Stimulated activated CD8-positive, alpha-beta memory T cell treated with anti-CD3 and anti-CD28 coated beads, Interleukin-4, amount 100 ng/mL, for 24 hours (primary cell): ENCODE measurements around the gene TMEM114.

Source experiments
- DNase-seq: peaks from one replicate; pipeline ENCODE4 v3.0.0-alpha.2; 2020; ENCODE audit warnings: low read depth

Gene TMEM114

GRCh38 chr16:8589900-8590688, at the start of gene TMEM114:
TSS of gene TMEM114 (minus strand) at chr16:8590511. CDS start at chr16:8589838, 673 bp downstream.
- DNase-seq = no peak

GRCh38 chr16:8639694-8640093, 49.4 kb upstream of the TMEM114 start:
- DNase-seq = no peak

DNA sequence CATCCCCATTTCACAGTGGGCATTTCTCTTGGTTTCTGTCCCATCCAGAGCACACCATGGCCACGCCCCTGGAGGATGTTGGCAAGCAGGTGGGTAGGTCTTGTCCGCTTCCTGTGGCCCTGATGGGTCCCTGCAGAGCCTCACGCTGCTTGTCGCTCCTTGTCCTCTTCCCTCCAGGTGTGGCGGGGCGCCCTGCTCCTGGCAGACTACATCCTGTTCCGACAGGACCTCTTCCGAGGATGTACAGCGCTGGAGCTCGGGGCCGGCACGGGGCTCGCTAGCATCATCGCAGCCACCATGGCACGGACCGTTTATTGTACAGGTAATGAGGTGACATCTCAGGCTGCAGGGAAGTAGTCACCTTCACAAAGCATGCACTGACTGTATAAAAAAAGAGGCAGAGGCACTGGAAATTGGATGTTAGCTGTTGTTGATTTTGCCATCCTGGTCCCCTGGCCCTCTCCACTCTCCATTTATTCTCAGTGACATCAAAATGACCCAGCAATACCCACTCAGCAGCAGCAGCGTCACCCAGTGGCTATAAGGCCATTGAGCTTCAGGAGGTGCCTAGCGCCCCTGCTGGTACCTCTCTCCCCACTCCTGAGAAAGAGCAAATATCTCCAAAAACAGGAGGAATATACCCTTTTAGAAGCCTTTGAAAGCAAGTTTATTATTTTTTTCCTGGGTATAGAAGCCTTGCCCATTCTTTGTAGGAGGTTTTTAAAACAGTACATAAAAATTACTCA, 44.9 kb upstream of the TMEM114 start:
- no peak for DNase-seq

DNA sequence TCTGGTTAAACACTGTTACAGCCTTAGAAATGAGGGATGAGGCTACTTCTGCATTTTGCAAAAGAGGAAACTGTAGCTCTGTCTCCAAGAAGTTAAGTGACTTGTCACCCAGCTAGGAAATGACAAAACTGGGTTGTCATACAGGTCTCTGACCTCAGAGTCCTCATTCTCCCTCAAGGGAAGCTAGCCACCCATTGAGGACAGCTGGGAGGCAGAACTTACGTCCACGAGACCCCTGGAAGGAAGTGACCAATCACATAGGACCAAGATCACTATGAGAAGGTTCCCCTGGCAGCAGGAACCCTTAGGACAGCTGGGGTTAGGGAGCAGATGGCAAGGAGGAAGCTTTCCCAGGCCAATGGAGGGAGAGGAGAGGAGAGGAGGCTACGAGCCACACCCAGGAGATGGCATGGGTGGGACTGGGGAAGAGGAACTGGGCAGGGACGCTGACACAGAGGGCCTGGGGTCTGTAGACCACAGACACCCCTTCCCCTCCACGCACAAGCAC, 42.4 kb upstream of the TMEM114 start:
- no peak for DNase-seq

GRCh38 chr16:8631818-8632465, 41.6 kb upstream of the TMEM114 start:
- no peak for DNase-seq

- DNase-seq = no peak
Observed at GRCh38 chr16:8631373-8631772, 41.1 kb upstream of the TMEM114 start.

GRCh38 chr16:8630255-8630953, 40.1 kb upstream of the TMEM114 start:
- no peak for DNase-seq

DNA sequence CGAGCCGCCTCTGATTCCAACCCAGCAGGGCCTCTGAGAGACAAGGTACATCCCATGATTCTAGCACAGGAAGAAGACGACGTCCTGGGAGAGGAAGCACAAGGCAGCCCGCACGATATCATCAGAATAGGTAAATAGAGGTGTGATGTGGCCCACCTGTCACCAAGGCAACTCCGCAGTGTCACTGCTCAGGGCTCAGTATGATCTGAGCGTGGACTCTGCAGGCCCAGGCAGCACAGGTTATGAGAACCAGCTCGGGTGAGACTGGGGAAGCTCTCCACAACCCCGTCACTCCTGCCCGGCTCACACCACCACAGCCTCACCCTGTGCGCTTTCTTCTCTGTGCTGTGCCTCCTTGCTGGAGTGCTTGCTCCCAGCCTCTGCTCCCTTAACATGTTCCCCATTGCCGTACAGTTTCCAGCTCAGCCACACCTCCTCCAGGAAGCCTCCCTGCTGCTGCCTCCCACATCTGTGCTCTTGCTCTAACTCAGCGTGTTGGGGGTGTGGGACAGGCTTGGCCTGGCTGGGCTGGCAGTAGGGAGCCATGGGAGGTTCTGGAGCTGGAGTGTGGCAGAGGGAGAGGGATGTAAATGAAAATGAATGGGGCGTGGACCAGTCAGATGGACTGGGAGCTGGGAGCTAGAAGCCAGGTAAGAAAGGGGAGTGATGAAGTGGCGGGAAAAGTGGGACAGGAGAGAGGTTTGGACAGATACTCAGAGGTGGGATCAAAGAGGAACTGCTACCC, 38.8 kb upstream of the TMEM114 start:
- no peak for DNase-seq

GRCh38 chr16:8627456-8627855, 37.1 kb upstream of the TMEM114 start:
- DNase-seq = no peak

DNA sequence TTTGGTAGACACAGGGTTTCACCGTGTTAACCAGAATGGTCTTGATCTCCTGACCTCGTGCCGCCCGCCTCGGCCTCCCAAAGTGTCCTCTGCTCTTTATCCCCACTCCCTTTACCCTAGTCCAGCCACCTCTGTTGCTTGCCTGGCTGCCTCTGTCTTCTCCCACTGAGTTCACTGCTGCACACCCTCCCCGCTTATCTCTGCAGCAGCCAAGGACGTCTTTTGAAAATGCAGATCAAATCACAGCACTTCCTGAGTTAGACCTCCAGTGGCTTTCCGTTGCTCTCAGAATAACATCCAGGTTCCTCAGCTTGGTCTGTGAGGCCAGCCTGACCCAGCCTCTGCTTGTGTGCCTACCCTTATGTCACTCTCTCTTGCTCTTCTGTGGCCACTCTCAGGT, 36.6 kb upstream of the TMEM114 start:
- DNase-seq = no peak

GRCh38 chr16:8625491-8626087, 35.3 kb upstream of the TMEM114 start:
- no peak for DNase-seq

DNA sequence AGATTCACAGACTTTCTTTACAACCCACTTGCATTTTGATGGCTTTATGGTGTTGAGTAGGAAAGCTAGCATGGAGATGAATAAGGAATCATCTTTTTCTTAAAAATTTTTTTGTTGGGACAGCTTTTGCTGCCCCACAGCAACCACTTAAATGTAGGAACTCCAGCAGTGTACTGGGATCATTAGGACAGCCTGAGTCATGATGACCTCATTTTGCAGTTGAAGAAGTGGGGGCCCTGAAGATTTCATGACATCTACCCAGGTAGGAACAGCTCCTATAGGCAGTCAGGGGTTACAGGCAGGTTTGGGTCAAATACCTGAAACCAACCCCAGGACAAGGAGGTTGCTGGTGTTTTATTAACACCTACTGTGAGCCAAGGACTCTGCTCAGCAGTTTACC, 33.3 kb upstream of the TMEM114 start:
- no peak for DNase-seq

- no peak for DNase-seq
Observed at GRCh38 chr16:8622315-8622656, 32.0 kb upstream of the TMEM114 start.

DNA sequence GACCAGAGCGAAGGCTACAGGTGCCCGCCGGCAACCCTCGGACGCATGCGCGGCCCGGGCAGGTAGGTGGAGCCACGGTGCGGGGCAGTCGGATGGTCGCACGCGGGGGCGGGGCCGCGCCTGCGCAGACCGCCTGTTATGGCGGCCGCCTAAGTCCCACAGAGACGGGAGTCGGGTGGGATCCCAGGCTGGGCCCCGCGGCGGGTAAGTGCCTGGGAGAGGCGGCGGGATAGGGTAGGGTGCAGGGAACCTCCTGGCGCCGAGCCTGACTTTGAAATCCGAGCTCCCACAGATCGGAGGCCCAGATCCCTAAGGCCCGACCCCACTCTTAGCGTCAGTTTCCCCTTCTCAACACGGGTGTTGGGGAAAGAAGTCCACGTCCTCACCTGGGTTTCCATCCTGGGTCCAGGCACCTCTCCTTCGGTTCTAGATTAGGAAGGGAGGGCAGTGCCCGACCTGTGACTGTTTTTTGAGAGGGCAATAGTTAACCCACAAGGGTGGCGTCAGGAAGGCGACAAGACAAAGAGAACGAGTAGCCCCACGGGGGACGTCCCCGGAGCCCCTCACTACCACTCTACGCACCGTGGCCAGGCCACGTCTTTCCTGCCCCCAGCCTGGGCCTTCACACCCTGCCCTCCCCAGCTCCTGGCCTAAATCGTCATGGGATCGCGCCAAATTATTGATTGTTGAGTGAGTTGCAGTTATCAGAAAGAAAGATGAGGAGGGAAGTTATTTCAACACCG, 31.4 kb upstream of the TMEM114 start, which contains the start of gene METTL22:
Gene METTL22 (plus strand): TSS at position 127 of the 743 bp plus-strand sequence. CDS start 3,968 bp downstream, outside the sequence.
- DNase-seq = peak; percentile 94

- no peak for DNase-seq
Observed at GRCh38 chr16:8621222-8621571, 30.9 kb upstream of the TMEM114 start.

- no peak for DNase-seq
Observed at GRCh38 chr16:8620535-8620934, 30.2 kb upstream of the TMEM114 start.

GRCh38 chr16:8619671-8620370, 29.5 kb upstream of the TMEM114 start:
- DNase-seq = no peak

DNA sequence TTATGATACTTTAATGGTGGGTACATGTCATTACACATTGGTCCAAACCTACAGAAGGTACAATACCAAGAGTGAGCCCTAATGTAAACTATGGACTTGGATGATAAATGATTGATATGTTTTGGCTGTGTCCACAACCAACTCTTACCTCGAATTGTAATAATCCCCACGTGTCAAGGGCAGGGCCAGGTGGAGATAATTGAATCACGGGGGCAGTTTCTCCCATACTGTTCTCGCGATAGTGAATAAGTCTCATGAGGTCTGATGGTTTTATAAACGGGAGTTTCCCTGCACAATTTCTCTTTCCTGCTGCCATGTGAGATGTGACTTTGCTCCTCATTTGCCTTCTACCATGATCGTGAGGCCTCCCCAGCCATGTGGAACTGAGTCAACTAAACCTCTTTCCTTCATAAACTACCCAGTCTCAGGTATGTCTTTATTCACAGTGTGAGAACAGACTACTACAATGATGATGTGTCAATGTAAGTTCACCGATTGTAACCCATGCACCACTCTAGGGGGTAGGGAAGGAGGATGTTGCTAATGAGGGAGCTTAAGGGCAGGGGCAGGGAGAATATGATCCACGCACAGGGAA, 24.2 kb upstream of the TMEM114 start:
- no peak for DNase-seq

- no peak for DNase-seq
Observed at GRCh38 chr16:8611886-8612600, 21.7 kb upstream of the TMEM114 start.
